GM18507 (cell line): ENCODE data around the gene PPARG.
A peak's percentile ranks its signal among the peaks of the same experiment; 100 is the strongest.
"Not testable (repeated sequence)": the region's sequence is repeated elsewhere in the genome, so short reads cannot be mapped to it uniquely, and the experiment has no call there.

Experiments
- DNase-seq: peaks from one replicate; pipeline ENCODE4 v3.0.0; 2011; ENCODE audit warnings: low read depth; ENCODE audit not compliant: insufficient read length; ENCODE audit errors: extremely low spot score
- FAIRE-seq: peaks from 2 replicates; lab custom pipeline; 2011; peaks lifted over from hg19 to GRCh38; lab: Jason Lieb, UNC

Gene PPARG

GRCh38 chr3:12367346-12367745 lies 78.5 kb downstream of the PPARG start:
- no peak for FAIRE-seq
- no peak for DNase-seq

- FAIRE-seq (no peak), DNase-seq (no peak)
These were observed 80.2 kb downstream of the PPARG start for GRCh38 chr3:12369029-12369428.

- DNase-seq (no peak), FAIRE-seq (no peak)
These were observed 80.7 kb downstream of the PPARG start for GRCh38 chr3:12369598-12369997.

GRCh38 chr3:12370758-12371157 lies 81.9 kb downstream of the PPARG start:
- FAIRE-seq (no peak), DNase-seq (no peak)

- DNase-seq (no peak), FAIRE-seq (no peak)
These were observed 82.8 kb downstream of the PPARG start for GRCh38 chr3:12371525-12372140.

- DNase-seq (no peak), FAIRE-seq (no peak)
These were observed 83.9 kb downstream of the PPARG start for GRCh38 chr3:12372741-12373280.

- FAIRE-seq: no peak
These were observed 86.7 kb downstream of the PPARG start for GRCh38 chr3:12375572-12375971.

GRCh38 chr3:12379640-12380429 lies 91.0 kb downstream of the PPARG start:
- no peak for FAIRE-seq
- DNase-seq: no peak

More at GRCh38 chr3:12375572-12375971, 86.7 kb downstream of the PPARG start:
- no peak for DNase-seq

GRCh38 chr3:12380461-12380860 lies 91.6 kb downstream of the PPARG start:
- FAIRE-seq (no peak), DNase-seq (no peak)

- DNase-seq: no peak
- FAIRE-seq: no peak
These were observed 92.3 kb downstream of the PPARG start for GRCh38 chr3:12381199-12381598.

GRCh38 chr3:12383218-12383617 lies 94.3 kb downstream of the PPARG start:
- DNase-seq (no peak), FAIRE-seq (no peak)

- no peak for DNase-seq
- FAIRE-seq: no peak
These were observed 95.8 kb downstream of the PPARG start for GRCh38 chr3:12384451-12385233.

GRCh38 chr3:12386514-12387291 lies 97.8 kb downstream of the PPARG start:
- not testable (repeated sequence) for DNase-seq, FAIRE-seq

- DNase-seq (no peak), FAIRE-seq (no peak)
These were observed 99.3 kb downstream of the PPARG start for GRCh38 chr3:12388185-12388584.

GRCh38 chr3:12392101-12392878 lies 103.4 kb downstream of the PPARG start:
- no peak for DNase-seq
- no peak for FAIRE-seq

- FAIRE-seq: peak; percentile 58
- DNase-seq: no peak
These were observed 105.0 kb downstream of the PPARG start for GRCh38 chr3:12393894-12394293.

- DNase-seq: no peak
- peak; percentile 5 for FAIRE-seq
These were observed 105.8 kb downstream of the PPARG start for GRCh38 chr3:12394569-12395271.
